Measurements from ENCODE around the gene RBSN.
A peak's percentile ranks its signal among the peaks of the same experiment; 100 is the strongest.
"Not testable (repeated sequence)": the region's sequence is repeated elsewhere in the genome, so short reads cannot be mapped to it uniquely, and the experiment has no call there.

RBSN gene

DNA sequence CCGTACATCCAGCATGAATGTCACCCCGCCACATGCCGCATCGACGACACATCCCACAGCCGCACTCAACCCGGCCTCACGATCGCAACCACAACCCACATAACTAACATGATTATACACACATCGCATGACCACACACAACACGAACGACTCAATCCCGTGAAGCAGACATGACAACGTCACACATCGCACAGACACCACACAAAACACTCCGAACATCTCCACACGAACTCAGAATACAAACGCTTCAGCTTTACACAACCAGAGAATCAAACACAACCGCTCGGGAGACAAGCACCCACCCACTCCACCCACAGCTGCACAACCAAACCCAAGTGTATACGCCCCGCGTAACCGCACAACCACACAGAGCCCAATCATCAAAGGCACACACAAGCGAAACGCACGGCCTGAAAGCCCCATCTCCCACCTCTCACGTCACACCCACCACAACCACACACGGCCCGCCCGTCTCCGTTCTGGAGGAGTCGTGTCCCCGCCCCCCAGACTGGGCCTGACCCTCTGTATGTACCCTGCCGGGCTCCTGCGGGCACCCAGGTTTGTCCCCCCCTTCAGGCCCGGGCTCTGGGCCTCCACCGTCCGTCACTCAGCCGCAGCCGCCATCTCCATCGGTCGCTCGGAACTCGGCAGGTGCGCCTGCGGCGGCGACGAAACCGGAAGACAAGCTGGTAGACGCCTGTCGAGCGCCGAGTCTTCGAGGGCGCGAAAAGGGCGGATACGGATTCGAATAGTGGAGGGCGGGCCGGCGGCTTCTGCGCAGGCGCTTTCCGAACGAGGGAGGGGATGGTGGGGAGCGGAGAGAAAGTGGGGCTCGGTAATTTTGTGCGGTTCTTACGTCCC, at the start of gene RBSN:
TSS of gene RBSN (minus strand) at position 646 of the 861 bp plus-strand sequence. CDS start 3,028 bp downstream, outside the sequence.
- DNase-seq: peak; percentile 91 to 95

GRCh38 chr3:15148614-15149013, 49.7 kb upstream of the RBSN start:
- peak in 1 of 2 experiments; percentile 30 for DNase-seq

DNA sequence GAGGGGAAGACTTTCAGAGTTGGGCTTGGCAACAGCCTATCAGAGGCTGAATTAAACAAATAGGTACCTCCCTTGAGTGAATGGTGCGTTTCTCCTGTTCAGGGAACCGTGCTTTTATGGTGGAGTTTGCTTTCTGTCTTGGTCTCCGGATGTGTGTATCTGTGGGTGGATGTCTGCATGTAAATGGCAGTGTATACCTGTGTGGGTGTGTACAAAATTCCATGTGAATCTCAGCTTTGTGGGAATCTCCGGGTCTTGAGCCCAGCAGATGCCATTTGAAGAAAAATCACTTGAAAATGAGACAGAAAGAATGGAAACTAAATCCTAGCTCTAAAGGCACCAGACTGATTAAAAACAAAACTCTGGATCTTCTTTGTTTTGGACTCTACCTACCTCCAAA, 37.9 kb upstream of the RBSN start:
- DNase-seq: not testable (repeated sequence)

- DNase-seq: not testable (repeated sequence)
Observed at GRCh38 chr3:15134968-15135367, 36.0 kb upstream of the RBSN start.

DNA sequence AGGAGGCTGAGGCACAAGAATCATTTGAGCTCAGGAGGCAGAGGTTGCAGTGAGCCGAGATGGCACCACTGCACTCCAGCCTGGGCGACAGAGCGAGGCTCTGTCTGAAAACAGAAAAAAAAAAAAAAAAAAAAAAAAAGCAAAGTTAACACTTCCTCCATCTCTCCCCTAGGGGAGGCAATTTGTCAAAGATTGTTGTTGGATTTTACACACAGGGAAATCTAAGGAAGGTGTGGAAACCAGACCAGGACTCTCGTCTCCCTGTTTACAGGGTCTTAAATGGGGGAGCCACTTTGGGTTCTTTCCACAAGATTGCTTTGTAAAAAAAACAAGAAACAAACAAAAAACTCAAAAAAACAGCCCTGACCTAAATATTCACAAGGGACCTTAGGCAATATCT, 29.5 kb upstream of the RBSN start:
- not testable (repeated sequence) for DNase-seq

DNA sequence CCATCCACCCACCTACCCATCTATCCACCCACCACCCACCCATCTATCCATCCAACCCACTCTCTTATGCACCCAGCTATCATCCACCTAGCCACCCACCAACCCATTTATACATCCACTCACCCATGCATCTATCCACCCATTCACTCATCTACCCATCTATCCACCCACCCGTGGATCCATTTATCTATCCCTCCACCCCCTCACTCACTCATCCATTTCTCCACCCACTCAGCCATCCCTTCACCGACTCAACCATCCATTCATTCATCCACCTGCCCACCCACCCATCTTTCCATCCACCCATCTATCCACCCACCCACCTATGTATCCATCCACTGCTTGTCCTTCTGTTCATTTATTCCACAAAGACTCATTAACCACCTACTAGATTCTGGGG, 28.0 kb upstream of the RBSN start:
- not testable (repeated sequence) for DNase-seq

DNA sequence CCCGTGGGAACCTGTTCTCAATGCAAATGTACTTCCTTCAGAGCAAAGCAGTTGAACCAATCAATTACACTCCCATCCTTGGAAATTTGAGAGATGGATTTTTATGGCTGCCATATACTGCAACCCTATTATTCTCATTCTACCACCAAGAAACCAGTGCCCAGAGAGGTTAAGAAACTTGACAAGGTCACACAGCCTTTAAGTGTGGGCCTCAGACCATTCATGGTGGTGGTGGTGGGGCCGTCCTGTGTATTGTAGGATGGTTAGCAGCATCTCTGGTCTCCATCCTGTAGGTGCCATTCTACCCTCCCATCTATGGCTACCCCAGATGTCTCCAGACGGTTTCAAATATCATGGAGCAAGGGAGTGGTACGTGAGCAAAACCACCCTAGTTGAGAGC, 23.4 kb upstream of the RBSN start:
- no peak for DNase-seq

- DNase-seq: no peak
Observed at GRCh38 chr3:15121936-15122335, 23.0 kb upstream of the RBSN start.

- DNase-seq: peak in 1 of 2 experiments; percentile 26
Observed at GRCh38 chr3:15120986-15121385, 22.0 kb upstream of the RBSN start.

DNA sequence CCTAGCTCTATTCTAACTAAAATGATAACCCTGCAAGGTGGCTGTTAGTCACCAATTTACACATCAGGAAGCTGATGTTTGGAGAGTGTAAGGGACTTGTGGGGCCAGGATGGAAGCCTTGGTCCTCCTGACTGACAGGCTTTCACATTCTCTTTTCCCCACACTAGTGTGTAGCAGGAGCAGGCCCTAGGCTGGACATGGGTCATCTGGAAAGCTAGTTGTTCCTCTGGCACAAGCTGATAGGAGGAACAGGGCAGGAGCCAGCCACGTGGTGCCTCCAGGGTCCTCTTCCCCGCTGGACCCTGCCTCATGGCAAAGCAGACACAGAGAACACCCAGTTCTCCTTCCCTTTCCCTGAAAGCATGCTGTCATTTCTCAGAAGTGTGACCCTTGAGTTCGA, 18.1 kb upstream of the RBSN start:
- DNase-seq: no peak

- no peak for DNase-seq
Observed at GRCh38 chr3:15116032-15116669, 17.2 kb upstream of the RBSN start.

DNA sequence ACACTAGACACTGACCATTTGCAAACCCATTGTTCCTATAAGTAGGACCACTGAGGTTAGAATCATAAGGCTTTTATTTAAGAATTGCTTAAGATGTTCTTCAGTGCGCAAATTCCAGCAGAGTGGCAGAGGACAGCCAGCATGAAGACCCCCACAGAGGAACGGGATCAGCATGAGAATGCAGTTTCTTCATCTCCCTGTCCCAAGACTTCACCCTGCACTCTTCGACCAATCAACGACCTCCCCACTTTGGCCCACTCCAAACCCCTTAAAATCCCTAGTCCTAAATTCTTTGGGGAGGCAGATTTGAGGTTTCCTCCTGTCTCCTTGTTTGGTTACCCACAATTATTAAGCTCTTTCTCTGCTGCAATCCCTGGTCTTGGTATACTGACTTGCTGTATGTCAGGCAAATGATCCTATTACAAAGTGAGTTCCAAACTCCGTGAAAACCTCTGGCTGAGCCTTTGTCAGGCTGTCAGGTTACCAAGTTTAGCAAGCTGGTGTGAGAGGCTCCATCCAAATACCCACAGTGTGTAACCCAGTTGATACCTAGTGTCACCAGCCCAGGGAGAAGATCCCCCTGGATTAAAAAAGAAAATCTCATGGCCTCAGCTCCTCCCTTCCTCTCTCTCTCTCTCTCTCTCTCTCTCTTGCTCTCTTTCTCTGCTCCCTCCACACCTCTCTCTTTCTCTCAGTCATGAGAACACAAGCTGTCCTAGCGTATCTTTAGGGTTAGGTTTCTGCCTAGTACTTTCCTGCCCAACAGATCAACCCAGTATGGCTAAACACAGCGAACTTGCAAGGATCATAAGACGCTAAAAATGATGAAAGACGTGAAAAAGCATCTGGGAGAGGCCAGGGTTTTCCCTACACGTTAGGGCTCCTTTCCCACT, 15.8 kb upstream of the RBSN start:
- no peak for DNase-seq

DNA sequence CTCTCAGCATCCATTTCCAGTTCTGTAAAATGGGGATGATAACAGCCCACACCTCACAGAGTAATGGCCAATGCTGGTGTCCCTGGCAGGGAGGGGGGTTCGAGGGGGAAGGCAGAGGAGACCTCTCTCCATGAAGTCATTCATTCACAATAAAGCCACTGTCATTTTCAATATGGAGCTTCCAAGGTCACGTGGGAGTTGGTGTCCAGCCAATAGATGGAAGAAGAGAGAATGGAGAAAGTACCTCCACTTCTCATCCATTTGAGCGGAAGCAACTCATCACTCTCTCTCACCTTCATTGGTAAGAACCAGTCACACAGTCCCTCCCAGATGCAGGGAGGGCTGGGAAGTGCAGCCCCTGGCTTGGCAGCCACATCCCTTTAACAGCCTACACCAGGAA, 14.9 kb upstream of the RBSN start:
- peak in 1 of 2 experiments; percentile 65 for DNase-seq

- peak; percentile 65 to 73 for DNase-seq
Observed at GRCh38 chr3:15113471-15113870, 14.5 kb upstream of the RBSN start.

DNA sequence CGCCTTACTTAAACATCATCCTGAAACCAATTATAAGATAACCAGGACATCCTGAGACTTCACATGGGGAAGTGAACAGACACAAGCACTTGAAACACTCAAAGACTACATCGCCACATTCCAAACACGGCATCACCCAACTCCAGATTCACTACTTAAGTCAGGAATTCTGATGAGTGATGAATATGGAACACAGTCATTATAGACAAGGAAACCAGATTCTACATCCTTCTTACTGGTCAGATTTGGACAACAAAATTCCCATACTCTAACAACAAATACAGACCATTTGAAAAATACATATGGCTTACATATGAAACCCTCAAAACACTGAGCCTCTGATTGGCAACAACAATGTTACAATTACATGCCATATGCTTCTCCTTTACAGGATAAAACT, 13.1 kb upstream of the RBSN start:
- no peak for DNase-seq

DNA sequence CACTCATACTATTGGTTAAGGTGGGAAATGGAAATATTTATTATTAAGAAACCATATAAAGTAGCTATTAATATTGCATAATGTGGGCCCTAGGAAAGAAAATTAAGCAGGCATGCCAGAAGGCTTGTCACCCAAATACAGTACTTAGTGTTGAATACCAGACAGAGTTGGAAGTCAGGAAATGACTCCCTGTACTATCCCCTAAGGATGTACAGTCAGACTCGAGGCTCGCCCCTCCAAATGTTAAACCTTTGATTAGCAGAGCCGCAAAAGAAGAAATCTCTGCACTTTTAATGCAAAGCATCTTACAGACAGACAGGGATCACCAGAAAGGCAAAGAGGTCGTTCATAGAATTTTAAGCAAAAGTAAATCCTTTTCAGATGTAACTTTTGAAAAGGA, 11.3 kb upstream of the RBSN start:
- DNase-seq: no peak

DNA sequence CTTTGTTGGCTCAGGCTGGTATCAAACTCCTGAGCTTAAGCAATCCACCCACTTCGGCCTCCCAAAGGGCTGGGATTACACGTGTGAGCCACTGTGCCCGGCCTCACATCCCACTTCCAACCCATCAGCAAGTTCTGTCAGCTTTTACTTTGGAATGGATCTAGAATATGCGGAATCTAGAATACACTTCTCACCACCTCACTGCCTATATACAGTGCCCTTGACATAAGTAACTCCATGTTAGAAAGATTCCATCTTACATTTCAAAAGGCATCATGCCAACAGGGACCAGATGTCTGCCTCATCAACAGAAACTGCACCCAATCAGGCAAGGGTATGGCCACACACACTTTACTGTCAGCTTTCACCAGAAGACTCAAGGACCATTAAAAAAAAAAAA, 9.9 kb upstream of the RBSN start:
- no peak for DNase-seq

DNA sequence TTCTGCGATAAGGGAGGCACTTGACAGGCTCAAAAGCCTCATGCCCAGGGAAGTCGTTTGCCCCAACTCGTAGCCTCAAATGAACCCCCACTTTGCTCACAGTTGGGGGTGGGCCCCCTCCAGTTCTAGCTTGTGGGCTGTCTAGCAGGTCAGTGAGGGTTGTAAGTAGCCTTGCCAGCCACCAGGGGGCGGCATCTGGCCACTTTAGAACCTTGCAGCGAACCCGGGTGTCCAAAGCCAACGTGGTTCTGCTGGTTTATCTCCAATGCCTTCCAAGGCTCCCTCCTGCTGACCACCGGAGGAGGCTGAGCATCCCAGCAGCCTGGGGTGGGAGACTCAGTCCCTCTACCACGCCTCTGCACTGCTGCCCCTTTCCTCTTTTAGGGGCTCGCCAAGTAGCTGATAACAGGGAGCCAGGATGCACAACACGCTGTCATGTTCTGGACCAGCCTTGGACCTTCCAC, 9.2 kb upstream of the RBSN start:
- peak; percentile 47 to 77 for DNase-seq

DNA sequence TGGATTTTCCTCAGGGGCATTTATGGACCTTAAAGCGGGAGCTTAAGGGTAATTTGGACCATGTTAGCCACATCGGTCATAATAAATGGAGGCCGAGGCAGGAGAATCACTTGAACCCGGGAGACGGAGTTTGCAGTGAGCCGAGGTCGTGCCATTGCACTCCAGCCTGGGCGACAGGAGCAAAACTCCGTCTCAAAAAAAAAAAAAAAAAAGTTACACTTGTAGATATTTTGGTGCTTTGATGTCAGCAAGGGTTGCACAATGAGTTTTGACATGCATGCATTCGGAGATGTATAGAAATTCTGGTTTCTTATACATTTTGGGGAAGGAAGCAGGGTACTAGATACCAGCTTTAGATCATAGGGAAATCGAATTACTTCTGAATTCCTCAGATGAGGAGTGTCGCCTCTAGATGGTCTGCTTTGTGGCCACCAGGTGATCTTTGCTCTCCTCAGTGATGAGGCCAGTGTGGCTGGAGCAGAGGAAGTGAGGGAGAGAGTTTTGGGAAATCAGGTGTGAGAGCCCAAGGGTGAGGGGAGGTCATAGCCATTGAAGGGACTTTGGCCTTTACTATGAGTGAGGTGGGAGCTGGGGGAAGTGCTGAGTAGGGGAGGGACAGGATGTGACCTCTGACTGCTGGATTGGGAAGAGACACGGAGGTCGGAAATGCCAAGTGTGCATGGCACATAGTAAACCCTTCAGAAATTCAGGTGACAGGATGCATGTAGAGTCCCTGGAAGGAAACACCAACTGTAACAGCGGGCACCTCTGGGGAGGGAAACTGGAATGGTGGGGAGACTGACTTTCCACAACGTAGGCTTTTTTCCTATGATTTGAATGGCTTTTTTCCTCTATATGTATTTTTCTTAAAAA, 8.4 kb upstream of the RBSN start:
- no peak for DNase-seq

- DNase-seq: no peak
Observed at GRCh38 chr3:15102836-15103235, 3.9 kb upstream of the RBSN start.

DNA sequence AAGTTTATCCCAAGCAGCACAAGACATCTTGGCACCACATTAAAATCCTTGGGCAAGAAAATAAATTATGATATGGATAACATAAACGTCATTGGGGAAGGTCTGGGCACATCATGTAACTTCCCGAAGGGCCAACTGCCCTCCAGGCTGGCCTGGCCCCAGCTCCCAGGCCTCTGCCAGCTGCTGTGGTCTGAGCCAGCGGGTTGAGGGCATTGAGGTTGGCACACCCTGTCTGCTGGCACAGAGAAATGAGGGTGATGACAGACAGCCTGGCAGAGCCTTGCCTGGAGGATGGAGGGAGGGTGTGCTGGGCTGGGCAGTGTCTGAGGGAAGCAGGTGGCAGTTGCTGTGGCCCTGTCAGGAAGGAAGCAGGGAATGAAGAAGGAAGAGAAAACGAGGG, 3.3 kb upstream of the RBSN start:
- no peak for DNase-seq

Data from SHP77 (cell line).